GM04504 (cell line): ENCODE results near the gene ACTR6.
A peak's percentile ranks its signal among the peaks of the same experiment; 100 is the strongest.
"Not testable (repeated sequence)": the region's sequence is repeated elsewhere in the genome, so short reads cannot be mapped to it uniquely, and the experiment has no call there.

Experiments used
- DNase-seq: peaks from one replicate; pipeline ENCODE4 v3.0.0-alpha.2; 2012; ENCODE audit warnings: low read depth

The ACTR6 gene

GRCh38 chr12:100200463-100201181 lies at the start of gene ACTR6:
ACTR6 (plus strand) TSS chr12:100200815; CDS start chr12:100200852, 37 bp downstream.
- DNase-seq, result peak; percentile 90

GRCh38 chr12:100151769-100152168 lies 48.8 kb upstream of the ACTR6 start:
- DNase-seq, result no peak

GRCh38 chr12:100153131-100153530 lies 47.5 kb upstream of the ACTR6 start:
- DNase-seq, result no peak

- no peak for DNase-seq
Measured at GRCh38 chr12:100154474-100155247, 46.0 kb upstream of the ACTR6 start.

- DNase-seq, result no peak
Measured at GRCh38 chr12:100156731-100157426, 43.7 kb upstream of the ACTR6 start.

- no peak for DNase-seq
Measured at GRCh38 chr12:100157427-100157821, 43.2 kb upstream of the ACTR6 start.

- no peak for DNase-seq
Measured at GRCh38 chr12:100158535-100158934, 42.1 kb upstream of the ACTR6 start.

- DNase-seq, result no peak
Measured at GRCh38 chr12:100159391-100160104, 41.1 kb upstream of the ACTR6 start.

GRCh38 chr12:100163416-100164152 lies 37.0 kb upstream of the ACTR6 start:
- DNase-seq, result no peak

GRCh38 chr12:100164153-100164704 lies 36.4 kb upstream of the ACTR6 start:
- DNase-seq, result no peak

GRCh38 chr12:100165356-100165755 lies 35.3 kb upstream of the ACTR6 start:
- no peak for DNase-seq

GRCh38 chr12:100166232-100166631 lies 34.4 kb upstream of the ACTR6 start:
- no peak for DNase-seq

- DNase-seq, result no peak
Measured at GRCh38 chr12:100168562-100168961, 32.1 kb upstream of the ACTR6 start.

GRCh38 chr12:100169345-100169744 lies 31.3 kb upstream of the ACTR6 start:
- DNase-seq, result no peak

- DNase-seq, result no peak
Measured at GRCh38 chr12:100170313-100170858, 30.2 kb upstream of the ACTR6 start.

GRCh38 chr12:100171248-100171647 lies 29.4 kb upstream of the ACTR6 start:
- DNase-seq, result no peak

GRCh38 chr12:100173111-100173510 lies 27.5 kb upstream of the ACTR6 start:
- no peak for DNase-seq

GRCh38 chr12:100174495-100174894 lies 26.1 kb upstream of the ACTR6 start:
- no peak for DNase-seq

GRCh38 chr12:100176493-100176892 lies 24.1 kb upstream of the ACTR6 start:
- DNase-seq, result not testable (repeated sequence)

GRCh38 chr12:100179252-100179651 lies 21.4 kb upstream of the ACTR6 start:
- no peak for DNase-seq
